DMS53 treated with DMSO at 0.1 percent for 48 hours (cell line): Measurements from ENCODE around the gene AIF1.

Experiments
- DNase-seq: peaks from one replicate; lab custom pipeline; 2025; ENCODE audit not compliant: unreplicated experiment; lab: John Stamatoyannopoulos, UW

The AIF1 gene

DNA sequence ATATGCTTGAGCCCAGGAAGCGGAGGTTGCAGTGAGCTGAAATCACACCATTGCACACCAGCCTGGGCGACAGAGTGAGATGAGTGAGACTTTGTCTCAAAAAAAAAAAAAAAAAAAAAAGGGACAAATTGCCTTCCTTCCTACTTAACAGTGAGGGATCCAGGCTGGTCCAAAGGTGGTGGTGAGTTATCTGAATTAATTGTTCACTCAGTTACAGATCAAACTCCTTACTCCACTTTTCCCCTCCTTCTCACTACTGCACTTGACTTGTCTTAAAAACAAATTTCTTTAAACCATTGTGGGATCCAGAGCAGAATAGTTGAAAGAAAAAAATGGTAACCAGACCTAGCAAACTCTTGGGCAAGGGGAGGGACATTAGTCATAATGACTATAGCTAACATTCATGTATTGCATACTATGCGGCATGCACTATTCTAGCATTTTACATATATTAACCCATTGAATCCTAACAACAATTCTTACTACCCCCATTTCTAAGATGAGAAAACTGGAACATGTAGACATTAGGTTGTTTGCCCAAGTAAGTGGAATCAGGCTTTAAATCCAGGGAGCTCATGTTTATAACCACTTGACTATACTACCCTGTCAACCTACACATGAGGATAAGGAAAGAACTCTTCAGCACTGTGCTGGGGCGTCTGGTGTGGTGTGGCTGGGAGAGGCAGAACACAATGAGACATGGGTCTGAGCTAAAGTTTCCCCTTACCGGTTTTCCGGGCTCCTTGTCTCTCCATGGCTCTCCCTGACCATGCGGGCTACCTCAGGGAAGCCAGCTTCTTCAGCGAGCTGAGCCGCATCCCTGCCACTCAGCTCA, 48.3 kb downstream of the AIF1 start:
- DNase-seq, result no peak

GRCh38 chr6:31663961-31664789, 49.1 kb downstream of the AIF1 start:
- DNase-seq, result no peak

- peak; percentile 90 for DNase-seq
Observed at GRCh38 chr6:31664790-31665500, 49.9 kb downstream of the AIF1 start, which contains the start of gene GPANK1. Gene GPANK1 (minus strand): TSS chr6:31664997. CDS start chr6:31664478, 519 bp downstream.

DNA sequence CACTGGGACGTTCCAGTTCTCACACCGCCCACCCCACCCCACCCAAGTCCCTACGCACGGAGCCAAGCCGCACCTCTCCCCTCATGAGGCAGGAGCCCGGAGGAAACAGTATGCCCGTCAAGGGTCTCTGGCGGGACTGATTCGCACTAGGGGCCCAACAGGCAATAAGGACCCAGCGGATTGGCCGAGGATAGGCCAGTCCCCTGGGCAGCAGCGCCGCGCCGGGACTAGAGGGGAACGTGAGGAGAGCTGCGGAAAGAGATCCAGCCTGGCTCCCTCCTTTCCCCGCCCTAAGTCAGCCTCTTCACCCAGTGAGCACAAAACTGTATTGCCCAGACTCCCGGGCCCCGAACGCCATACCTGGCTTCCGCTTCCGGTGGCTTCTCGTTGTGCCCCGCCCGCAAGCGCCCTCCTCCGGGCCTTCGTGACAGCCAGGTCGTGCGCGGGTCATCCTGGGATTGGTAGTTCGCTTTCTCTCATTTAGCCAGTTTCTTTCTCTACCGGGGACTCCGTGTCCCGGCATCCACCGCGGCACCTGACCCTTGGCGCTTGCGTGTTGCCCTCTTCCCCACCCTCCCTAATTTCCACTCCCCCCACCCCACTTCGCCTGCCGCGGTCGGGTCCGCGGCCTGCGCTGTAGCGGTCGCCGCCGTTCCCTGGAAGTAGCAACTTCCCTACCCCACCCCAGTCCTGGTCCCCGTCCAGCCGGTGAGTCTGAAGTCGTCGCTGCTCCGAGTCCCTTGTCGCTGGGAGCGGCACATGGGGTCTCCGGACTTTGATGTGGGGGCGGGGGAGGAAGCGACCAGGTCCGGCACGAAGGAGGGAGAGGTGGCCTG, 50.7 kb downstream of the AIF1 start, which contains the start of gene CSNK2B:
Gene CSNK2B, plus strand, starts transcription at position 580 of the 836 bp plus-strand sequence. CDS start 752 bp downstream, outside the sequence.
- DNase-seq, result peak; percentile 96

DNA sequence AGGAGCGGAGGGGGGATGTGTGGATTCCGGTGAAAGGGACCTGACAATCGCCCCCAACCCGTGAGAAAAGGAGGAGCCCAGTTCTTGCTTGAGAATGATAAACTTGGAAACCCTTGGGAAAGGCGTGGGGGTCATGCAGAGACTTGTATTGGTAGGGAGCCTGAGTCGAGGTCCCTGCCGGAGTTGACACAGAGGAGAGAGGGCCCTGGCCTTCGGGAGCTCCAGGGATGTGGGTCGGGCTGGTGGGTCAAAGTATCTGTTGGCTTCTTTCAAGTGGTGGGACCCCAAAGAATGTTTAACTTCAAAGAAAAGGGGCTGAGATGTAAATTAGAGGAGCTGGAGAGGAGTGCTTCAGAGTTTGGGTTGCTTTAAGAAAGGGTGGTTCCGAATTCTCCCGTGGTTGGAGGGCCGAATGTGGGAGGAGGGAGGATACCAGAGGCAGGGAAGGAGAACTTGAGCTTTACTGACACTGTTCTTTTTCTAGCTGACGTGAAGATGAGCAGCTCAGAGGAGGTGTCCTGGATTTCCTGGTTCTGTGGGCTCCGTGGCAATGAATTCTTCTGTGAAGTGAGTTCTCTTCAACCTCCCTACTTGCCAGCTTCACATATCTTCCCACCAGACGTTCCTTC, 51.4 kb downstream of the AIF1 start:
- DNase-seq, result no peak
